BJ (cell line): ENCODE data around the gene PRR29. TPM values are rescaled to one million over a fixed set of nuclear protein-coding genes. Genes with fewer than 3 reads are reported as not detected.

Source experiments
- CTCF ChIA-PET: fragments of 350-600 bp; formaldehyde crosslinking; extraction: SDS; loops from one replicate; lab custom pipeline; 2021; ENCODE audit warnings: antibody characterized with exemption, inconsistent platforms; lab: Yijun Ruan, JAX
- POLR2A ChIA-PET: fragments of 300-600 bp; sonication (Branson Sonifier 250); formaldehyde crosslinking; extraction: SDS; loops from one replicate; lab custom pipeline; 2021; ENCODE audit warnings: antibody characterized with exemption; lab: Charles Lee
- DNase-seq: peaks from one replicate; pipeline ENCODE4 v3.0.0-alpha.2; 2011; ENCODE audit warnings: low read depth
- H3K27me3 ChIP-seq: 2 replicates; pipeline ENCODE4 v1.6.0; 2011; ENCODE audit warnings: low read length; ENCODE audit not compliant: control insufficient read depth, insufficient read depth
- H3K36me3 ChIP-seq: 2 replicates; pipeline ENCODE4 v1.5.1; 2011; ENCODE audit warnings: low read length; ENCODE audit not compliant: control insufficient read depth, insufficient read depth
- H3K4me3 ChIP-seq: 2 replicates; pipeline ENCODE4 v1.5.1; 2011; ENCODE audit warnings: low read depth, mild to moderate bottlenecking, control low read depth, low read length
- polyA plus RNA-seq: library from polyadenylated mRNA; depleted of rRNA; stranded (reverse); fragments of >200 nt; gene quantifications from 2 replicates; pipeline ENCODE4 v1.2.3, GENCODE V29; 2011
- TF ChIP-seq, protein P1 (sequence below): IDR thresholded peaks from 2 replicates; pipeline ENCODE4 v1.5.1; 2011; ENCODE audit warnings: low read depth, mild to moderate bottlenecking, control low read depth, inconsistent platforms, low read length, moderate library complexity; ENCODE audit not compliant: insufficient read depth

PRR29 gene
- polyA plus RNA-seq, 1 experiment = 0.21 TPM

GRCh38 chr17:64008346-64008745 lies 10.2 kb downstream of the PRR29 start:
- Histone ChIP-seq H3K4me3 (no peak overlapping the region), H3K36me3 (no peaks in the 10 kb centered on the region), H3K27me3 (no peaks in the 10 kb centered on the region)
- ChIA-PET POLR2A (no interaction called here), CTCF (interaction anchor here (6.4 kb wide), 1 partner anchor 18 kb away, joined by 30 read pairs; no protein-coding TSS in a partner anchor)
- TF ChIP-seq, protein P1, sequence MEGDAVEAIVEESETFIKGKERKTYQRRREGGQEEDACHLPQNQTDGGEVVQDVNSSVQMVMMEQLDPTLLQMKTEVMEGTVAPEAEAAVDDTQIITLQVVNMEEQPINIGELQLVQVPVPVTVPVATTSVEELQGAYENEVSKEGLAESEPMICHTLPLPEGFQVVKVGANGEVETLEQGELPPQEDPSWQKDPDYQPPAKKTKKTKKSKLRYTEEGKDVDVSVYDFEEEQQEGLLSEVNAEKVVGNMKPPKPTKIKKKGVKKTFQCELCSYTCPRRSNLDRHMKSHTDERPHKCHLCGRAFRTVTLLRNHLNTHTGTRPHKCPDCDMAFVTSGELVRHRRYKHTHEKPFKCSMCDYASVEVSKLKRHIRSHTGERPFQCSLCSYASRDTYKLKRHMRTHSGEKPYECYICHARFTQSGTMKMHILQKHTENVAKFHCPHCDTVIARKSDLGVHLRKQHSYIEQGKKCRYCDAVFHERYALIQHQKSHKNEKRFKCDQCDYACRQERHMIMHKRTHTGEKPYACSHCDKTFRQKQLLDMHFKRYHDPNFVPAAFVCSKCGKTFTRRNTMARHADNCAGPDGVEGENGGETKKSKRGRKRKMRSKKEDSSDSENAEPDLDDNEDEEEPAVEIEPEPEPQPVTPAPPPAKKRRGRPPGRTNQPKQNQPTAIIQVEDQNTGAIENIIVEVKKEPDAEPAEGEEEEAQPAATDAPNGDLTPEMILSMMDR = no peak
- no peak for DNase-seq

GRCh38 chr17:64008830-64009229 lies 10.7 kb downstream of the PRR29 start:
- CTCF ChIA-PET = interaction anchor here (6.4 kb wide), 1 partner anchor 17 kb away, joined by 30 read pairs; no protein-coding TSS in a partner anchor
- Histone ChIP-seq H3K4me3 (no peak overlapping the region), H3K27me3 (no peaks in the 10 kb centered on the region), H3K36me3 (no peaks in the 10 kb centered on the region)
- TF ChIP-seq, protein P1 = no peak
- POLR2A ChIA-PET = no interaction called here
- no peak for DNase-seq

DNA sequence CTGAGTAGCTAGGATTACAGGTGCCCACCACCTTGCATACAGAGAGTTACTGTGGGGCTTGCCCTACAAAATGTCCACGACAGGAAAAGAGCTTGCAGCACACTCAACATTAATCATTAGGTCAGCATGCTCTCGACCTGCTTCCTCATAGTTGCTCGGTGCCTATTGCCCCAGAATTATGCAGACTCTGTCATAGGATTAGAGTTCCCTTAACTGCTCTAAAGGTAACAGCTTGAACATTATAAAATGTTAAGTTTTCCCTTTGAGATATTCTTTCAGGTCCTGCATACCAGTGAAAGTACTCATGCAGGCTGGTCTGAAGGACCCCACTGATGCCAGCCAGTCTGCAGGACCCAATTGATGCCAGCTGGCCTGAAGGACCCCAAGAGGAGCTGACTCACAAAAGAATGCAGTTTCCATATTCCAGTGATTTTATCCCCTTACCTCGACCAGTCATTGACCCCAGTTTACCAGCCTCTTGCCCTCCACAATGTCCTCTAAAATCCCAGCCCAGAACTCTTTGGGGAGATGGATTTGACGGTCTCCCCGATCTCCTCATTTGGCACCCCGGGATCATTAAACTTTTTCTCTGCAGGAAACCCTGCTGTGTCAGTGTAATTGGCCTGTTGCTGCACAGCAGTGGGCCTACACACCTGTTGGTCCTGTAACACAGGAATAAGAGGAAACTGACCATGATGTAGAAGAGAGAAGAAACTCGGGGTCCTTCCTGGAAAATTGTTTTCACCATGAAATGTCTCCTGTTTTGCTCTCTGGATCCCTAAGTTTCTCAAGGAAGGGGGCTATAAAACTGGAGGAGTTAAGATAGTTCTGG lies 11.6 kb downstream of the PRR29 start:
- Histone ChIP-seq H3K27me3 (no peaks in the 10 kb centered on the region), H3K4me3 (no peak overlapping the region), H3K36me3 (no peaks in the 10 kb centered on the region)
- no peak for DNase-seq
- TF ChIP-seq, protein P1 = no peak
- ChIA-PET POLR2A (no interaction called here), CTCF (interaction anchor here (1.0 to 6.4 kb wide), 2 partner anchors 16 to 124 kb away, joined by 3 to 30 read pairs; no protein-coding TSS in a partner anchor)

- Histone ChIP-seq H3K27me3 (no peaks in the 10 kb centered on the region), H3K36me3 (no peaks in the 10 kb centered on the region), H3K4me3 (no peak overlapping the region)
- ChIA-PET POLR2A (no interaction called here), CTCF (no interaction called here)
- TF ChIP-seq, protein P1 = no peak
- DNase-seq = no peak
These were observed 17.3 kb downstream of the PRR29 start for GRCh38 chr17:64015447-64015846.

DNA sequence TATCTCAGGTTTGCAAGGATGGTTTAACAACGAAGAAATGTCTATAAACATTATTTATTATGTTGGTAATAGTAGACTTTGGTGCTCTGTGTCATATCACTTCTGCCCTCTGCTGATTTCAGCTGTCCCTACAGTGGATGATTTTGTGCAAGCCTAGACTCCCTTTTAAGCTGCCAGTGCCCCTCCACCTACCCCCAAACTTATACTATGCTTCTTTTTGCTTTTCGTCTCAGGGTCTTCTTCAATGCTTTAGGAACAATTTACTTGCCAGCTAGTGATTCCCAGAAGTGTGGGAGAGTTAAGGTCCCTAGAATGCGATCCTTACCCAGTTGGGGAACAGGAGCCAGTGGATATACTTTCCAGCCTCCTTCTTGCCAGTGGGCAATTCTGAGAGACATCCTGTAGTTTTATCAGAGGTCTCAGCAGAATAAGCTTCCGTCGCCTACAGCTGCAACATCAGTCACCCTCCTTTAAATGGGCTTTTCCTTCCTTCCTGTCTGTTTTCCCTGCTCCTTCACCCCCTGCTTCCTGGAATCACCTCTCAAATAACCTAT lies 18.2 kb downstream of the PRR29 start:
- Histone ChIP-seq H3K27me3 (no peaks in the 10 kb centered on the region), H3K36me3 (no peaks in the 10 kb centered on the region), H3K4me3 (no peak overlapping the region)
- ChIA-PET CTCF (interaction anchor here (1.0 to 2.8 kb wide), 6 partner anchors 9 to 111 kb away, joined by 3 to 16 read pairs (median 7); partner anchors contain the start of gene GH1), POLR2A (no interaction called here)
- DNase-seq = no peak
- TF ChIP-seq, protein P1 = no peak
